Measurements from ENCODE around the gene LIN37.

Gene LIN37

GRCh38 chr19:35734889-35735288 lies 13.5 kb upstream of the LIN37 start:
- no peak for DNase-seq (ENCODE audit: low spot score)

DNA sequence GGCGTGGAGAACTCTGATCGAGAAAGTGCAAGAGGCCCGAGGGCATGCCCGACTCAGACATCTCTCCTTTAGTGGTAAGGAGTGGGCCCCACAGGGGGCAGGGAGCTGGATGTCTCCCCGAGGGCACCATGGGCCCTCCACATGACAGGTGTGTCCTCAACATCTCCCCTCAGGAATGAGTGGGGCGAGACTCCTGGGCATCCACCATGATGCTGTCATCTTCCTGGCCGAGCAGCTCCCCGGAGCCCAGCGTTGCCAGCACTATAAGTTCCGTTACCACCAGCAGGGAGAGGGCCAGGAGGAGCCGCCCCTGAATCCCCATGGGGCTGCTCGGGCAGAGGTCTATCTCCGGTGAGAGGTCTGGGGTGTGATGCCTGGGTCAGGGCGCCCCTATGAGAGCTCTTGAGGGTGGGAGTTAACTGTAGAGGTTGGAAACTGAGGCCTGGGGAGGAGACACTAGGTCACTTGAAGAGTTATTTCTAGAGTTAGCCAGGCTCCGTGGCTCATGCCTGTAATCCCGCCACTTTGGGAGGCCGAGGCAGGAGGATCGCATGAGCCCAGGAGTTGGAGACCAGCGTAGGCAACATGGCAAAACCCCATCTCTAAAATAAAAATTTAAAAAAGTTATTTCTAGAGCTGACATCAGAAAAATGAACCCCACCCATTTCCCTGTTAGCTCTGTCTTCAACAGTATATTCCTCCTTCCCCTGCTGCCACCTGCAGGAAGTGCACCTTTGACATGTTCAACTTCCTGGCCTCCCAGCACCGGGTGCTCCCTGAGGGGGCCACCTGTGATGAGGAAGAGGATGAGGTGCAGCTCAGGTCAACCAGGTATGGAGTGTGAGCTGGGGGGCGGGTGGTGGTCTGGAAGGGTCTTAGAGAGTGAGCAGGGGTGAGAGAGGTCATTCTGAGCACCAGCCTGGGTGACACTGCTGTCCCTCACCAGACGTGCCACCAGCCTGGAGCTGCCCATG lies 11.2 kb upstream of the LIN37 start:
- no peak for DNase-seq (ENCODE audit: low spot score)

DNA sequence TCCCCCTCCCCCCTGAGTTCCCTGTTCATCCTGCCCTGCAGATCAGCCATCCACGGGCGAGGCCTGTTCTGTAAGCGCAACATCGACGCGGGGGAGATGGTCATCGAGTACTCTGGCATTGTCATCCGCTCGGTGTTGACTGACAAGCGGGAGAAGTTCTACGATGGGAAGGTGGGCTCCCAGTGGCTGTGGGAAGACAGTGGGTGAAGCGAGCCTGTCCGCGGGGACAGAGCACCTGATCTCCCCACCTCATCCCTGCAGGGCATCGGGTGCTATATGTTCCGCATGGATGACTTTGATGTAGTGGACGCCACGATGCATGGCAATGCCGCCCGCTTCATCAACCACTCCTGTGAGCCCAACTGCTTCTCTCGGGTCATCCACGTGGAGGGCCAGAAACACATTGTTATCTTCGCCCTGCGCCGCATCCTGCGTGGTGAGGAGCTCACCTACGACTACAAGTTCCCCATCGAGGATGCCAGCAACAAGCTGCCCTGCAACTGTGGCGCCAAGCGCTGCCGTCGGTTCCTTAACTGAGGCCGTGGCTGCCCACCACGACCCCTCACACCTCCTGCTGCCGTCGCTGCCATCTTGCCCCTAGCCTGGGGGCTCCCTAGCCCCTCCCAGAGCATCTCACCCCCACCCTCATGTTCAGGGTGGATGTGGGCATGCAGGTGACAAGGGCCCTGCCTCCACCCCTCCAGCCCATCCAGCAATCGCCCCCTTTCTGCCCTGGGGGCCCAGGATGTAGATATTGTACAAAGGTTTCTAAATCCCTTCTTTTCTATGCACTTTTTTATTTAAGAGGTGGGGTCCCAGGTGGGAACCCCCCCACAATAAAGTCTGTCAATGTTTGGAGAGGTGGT lies 10.1 kb upstream of the LIN37 start:
- no peak for DNase-seq (ENCODE audit: low spot score)

DNA sequence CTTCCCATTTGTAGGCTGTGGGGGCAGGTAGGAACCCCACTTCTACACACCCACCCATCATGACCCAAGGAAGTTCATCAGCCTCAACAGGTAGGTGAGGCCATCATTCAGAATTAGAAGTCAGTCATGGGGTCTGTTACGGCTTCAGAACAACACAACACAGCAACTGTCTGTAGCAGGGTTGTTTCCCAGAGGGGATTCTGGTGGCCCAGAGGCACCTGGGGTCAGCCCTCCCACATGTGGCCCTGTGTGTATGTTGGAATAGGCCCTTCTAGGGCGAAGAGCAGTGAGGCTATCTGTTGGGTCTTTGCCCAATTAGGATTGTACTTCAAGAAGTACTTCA lies 9.5 kb upstream of the LIN37 start:
- no peak for DNase-seq (ENCODE audit: low spot score)

DNA sequence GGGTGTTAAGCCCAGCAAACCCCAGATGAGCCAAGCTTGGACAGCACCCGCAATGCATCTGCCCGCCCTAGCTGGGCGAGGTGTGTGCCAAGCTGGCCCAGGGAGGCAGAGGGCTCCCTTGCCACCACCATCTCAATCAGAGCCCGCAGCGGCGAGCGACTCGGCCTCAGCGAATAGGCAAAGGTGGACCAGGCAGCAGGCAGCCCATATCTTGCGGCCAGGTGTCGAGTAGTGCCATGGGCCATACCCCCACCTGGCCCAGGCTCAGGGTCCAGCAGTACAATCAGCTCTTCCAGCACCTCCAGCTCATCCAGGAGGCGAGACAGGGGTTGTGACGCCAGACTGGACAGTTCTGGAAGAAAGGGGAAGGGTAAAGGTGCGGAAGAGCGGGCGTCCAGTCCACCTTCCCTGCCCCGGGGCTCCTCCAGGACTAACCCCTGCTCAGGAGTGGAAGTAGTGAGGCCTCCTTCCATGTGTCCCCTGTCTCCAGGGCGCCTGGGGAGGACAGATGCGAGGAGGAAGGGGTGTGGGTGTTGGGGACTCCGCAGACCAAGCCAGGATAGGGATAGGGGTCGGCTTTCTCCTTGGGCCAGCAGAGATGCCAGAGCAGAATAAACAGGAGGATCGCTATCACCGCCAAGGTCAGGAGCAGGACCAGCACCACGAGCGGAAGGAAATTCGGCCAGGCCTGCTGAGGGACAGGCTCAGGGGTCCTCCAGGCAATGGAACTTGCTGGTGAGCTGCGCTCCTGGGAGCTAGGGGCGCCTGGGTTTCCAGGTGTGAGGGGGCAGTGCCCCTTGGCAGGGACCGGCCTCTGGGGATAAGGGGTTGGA lies 8.9 kb upstream of the LIN37 start:
- no peak for DNase-seq (ENCODE audit: low spot score)

DNA sequence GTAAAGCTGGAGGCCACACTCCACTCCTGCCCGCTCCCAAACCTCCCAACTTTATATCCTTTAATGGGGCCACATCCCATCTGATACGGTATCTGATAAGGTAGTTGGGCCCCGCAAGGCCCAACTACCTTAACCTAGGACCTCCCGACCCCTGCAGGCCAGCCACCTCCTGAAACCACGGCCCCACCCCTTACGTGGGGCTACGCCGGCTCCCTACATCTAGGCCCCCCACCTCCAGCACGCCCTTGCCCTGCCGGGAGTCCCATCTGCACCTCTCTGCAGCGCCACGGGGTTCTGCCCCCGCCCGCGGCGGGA lies 8.3 kb upstream of the LIN37 start:
- no peak for DNase-seq (ENCODE audit: low spot score)

DNA sequence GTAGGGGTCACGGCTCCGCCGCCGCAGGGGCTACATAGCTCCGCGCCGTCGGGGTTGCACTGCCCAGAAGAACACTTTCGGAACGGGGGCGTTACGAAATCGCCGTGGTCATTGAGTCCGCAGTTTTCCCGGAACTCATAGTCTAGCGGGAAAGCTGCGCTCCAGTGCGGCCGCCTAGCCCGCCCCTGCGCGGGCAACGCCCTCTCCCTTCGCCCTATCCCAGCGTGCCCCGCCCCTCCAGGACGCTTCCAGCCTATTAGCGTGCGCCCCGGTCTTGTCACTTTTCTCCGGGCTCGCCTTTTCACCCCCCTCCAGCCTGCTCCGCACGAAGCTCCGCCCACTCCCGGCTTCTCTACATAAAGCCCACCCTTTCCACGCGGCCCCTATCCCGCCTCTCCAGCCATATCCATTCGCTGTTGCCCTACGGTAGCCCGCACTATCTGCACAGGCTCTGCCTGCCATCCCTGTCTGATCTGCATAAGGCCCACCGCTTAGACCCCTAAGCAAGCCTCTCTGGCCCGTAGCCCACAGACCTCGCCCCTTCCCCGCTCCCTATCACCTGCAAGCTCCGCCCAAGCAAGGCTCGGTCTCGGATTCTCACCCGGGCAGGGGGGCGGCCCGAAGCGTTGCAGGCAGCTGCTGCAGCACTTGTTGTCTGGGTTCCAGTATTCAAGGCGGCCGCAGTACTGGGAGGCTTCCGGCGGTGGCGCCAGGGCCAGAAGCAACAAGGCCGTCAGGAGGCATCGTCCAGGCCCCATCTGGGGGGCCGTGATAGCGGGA lies 7.8 kb upstream of the LIN37 start:
- peak; percentile 98 for DNase-seq (ENCODE audit: low spot score)

GRCh38 chr19:35741203-35741515 lies 7.2 kb upstream of the LIN37 start:
- DNase-seq (ENCODE audit: low spot score) = no peak

GRCh38 chr19:35742121-35742724 lies 6.2 kb upstream of the LIN37 start, which contains the start of gene IGFLR1:
Gene IGFLR1, minus strand, starts transcription at chr19:35742452. Its CDS starts 1,272 bp downstream, at chr19:35741180.
- no peak for DNase-seq (ENCODE audit: low spot score)

DNA sequence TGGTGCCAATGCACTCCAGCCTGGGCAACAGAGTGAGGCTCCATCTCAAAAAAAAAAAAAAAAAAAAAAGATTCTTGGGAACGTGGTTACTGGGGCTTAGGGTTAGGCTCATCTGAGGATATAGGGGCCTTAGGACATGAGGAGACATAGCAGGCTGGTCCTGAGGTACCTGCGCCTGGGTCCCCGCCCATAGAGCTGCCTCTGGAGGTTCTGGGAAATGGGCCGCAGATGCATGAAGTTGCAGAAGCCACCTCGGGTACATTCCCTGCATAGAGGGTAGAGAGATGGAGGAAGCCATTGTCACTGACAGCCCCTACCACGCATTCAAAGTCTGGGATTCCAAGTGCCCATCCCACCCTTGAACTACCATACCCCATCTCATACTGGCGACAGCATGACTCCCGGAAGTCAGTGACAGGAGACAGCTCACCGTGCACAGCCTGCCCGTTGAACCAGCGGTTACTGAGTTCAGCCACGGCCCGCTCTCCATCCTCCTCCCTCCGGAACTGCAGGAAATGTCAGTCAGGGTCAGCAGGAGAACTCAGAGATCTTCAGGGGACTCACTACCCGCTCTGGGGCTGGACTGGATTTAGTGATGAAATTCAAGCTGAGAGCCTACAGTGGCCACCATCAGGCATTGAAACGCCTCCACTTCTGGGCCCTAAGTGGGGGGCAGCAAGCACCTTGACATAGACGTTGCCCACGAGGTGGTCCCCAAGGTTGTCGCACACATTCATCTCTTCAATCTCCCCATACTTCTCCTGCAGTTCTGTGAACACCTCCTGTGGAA lies 4.5 kb upstream of the LIN37 start:
- DNase-seq (ENCODE audit: low spot score) = no peak

- DNase-seq (ENCODE audit: low spot score) = peak; percentile 89
These were observed 3.7 kb upstream of the LIN37 start for GRCh38 chr19:35744430-35745327.

DNA sequence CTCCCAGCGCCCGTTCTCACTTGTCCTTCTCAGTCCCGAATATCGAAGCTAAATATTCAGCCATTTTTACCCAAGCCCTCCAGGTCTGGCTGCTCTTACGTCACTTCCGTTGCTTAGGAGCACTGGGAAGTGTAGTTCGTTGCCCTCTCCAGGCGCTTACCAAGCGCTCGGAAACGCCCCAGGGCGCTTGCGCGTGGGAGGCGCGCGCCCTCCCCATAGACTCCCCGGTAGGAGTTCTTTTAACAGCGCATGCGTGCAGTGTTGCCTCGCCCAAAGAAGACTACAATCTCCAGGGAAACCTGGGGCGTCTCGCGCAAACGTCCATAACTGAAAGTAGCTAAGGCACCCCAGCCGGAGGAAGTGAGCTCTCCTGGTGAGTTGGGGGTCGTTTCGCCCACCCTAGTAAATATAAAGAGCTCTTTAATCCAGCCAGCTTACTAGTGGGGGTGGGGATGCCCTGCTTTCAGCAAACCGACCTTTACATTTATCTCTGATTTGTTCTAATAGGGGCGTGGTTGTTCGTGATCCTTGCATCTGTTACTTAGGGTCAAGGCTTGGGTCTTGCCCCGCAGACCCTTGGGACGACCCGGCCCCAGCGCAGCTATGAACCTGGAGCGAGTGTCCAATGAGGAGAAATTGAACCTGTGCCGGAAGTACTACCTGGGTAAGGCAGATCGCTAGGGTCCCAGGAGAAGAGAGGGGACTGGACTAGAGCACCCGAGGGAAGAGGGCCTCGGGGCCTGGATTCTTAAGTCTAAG lies 2.9 kb upstream of the LIN37 start, which contains the start of the genes PSENEN and U2AF1L4:
TSS of gene PSENEN (plus strand) at position 324 of the 759 bp plus-strand sequence. CDS start at position 604, 280 bp downstream.
TSS of gene U2AF1L4 (minus strand) at position 91 of the 759 bp plus-strand sequence. CDS start at position 64, 27 bp downstream.
- DNase-seq (ENCODE audit: low spot score) = peak; percentile 95

DNA sequence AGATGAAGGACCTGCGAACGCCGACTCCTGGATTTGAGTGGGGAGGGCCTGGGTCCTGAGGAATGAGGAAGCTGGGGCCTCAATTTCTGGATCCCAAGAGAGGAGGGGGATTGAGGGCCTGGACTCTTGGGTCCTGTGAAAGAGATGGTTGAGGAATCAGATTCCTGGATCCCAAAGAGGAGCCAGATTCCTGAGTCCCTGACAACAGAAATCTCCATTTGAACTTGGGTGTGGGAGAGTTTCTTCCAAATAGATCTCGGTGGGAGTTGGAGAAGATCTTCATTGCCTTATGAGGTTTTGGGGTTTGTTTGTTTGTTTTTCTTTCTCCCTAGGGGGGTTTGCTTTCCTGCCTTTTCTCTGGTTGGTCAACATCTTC lies 2.3 kb upstream of the LIN37 start:
- DNase-seq (ENCODE audit: low spot score) = no peak

DNA sequence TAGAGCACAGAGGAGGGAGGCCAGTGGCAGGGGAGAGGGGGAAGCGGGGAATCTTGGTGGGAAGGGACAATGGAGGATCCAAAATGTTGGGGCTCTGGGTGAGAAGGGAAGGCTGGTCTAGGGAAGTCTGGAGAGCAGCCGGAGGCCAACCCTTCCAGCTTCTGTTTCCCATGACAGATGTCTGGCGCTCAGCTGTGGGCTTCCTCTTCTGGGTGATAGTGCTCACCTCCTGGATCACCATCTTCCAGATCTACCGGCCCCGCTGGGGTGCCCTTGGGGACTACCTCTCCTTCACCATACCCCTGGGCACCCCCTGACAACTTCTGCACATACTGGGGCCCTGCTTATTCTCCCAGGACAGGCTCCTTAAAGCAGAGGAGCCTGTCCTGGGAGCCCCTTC lies 1.8 kb upstream of the LIN37 start:
- DNase-seq (ENCODE audit: low spot score) = no peak

- DNase-seq (ENCODE audit: low spot score) = no peak
These were observed 1.8 kb downstream of the LIN37 start for GRCh38 chr19:35750167-35750566.

DNA sequence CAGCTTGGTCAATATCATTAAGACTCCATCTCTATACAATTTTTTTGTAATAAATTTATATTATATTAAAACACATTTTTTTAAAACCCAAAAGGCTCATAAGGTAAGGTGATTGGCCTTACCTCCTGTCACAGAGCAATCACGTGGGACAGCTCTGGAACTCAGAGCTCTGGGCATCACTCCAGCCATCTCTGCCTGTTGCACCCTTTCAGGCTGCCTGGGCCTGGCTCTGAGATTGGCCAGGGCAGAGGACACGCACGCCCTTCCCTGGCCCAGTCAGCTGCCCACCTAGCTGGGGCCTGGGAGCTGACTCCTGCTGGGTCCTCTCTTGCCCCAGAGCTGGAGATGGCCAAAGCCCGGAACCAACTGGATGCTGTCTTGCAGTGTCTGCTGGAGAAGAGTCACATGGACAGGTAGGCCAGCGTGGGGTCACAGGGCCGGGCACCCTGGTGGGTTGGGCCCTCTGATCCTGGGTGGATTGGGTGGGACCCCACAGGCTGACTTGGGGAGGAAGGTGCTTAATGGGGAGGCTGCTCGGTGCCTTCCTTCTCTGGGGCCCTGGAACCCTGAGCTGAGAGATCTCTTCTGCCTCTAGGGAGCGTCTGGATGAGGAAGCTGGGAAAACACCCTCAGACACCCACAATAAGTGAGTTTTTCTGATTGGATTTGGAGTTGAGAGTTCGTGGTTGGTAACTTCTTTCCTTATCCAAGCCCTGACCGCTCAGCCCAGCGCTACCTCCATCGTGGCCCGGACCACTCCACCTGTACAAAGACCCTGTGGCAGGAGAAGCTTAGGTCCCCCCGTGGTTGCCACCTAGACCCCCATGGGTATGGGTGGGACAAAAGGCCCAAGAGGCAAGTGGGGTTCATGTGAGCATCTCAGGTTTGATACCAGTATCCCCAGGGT lies 3.7 kb downstream of the LIN37 start:
- DNase-seq (ENCODE audit: low spot score) = no peak

- no peak for DNase-seq (ENCODE audit: low spot score)
These were observed 4.5 kb downstream of the LIN37 start for GRCh38 chr19:35752746-35753350.
